ENCODE measurements around the gene PKD1L1. TPM values are rescaled to one million over a fixed set of nuclear protein-coding genes. Genes with fewer than 3 reads are reported as not detected.
A peak's percentile ranks its signal among the peaks of the same experiment; 100 is the strongest.

PKD1L1 gene
- polyA plus RNA-seq, 1 of the 3 experiments (the other 2 are of a cell fraction), result 0.10 TPM

GRCh38 chr7:47763063-47763974 is 184.9 kb downstream of the PKD1L1 start (continued):
- peak; percentile 32; the same call in 1 of the 2 replicates for TF ChIP-seq GABPA (IDR thresholded peaks at IDR 0.05; ENCODE audit: low read depth)
- TF ChIP-seq, protein P1, sequence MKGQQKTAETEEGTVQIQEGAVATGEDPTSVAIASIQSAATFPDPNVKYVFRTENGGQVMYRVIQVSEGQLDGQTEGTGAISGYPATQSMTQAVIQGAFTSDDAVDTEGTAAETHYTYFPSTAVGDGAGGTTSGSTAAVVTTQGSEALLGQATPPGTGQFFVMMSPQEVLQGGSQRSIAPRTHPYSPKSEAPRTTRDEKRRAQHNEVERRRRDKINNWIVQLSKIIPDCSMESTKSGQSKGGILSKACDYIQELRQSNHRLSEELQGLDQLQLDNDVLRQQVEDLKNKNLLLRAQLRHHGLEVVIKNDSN (IDR thresholded peaks at IDR 0.05; ENCODE audit: borderline replicate concordance, low read depth), result no peak
- TF ChIP-seq JUND (IDR thresholded peaks at IDR 0.05), result peak; percentile 98
- peak; percentile 99 for TF ChIP-seq RCOR1 (IDR thresholded peaks at IDR 0.05; ENCODE audit: low read length)
- peak; percentile 95 for TF ChIP-seq PBX3 (IDR thresholded peaks at IDR 0.05)
- peak; percentile 24; the same call in 1 of the 2 replicates for TF ChIP-seq TAF1 (IDR thresholded peaks at IDR 0.05; ENCODE audit: borderline replicate concordance, low read depth, low read length)
- peak; percentile 97 for TF ChIP-seq RXRA (IDR thresholded peaks at IDR 0.05; ENCODE audit: borderline replicate concordance, low read depth)
- TF ChIP-seq SMC3 (IDR thresholded peaks at IDR 0.05; ENCODE audit: low read depth, low read length), result peak; percentile 5; the same call in 1 of the 2 replicates
- TF ChIP-seq, protein P2, sequence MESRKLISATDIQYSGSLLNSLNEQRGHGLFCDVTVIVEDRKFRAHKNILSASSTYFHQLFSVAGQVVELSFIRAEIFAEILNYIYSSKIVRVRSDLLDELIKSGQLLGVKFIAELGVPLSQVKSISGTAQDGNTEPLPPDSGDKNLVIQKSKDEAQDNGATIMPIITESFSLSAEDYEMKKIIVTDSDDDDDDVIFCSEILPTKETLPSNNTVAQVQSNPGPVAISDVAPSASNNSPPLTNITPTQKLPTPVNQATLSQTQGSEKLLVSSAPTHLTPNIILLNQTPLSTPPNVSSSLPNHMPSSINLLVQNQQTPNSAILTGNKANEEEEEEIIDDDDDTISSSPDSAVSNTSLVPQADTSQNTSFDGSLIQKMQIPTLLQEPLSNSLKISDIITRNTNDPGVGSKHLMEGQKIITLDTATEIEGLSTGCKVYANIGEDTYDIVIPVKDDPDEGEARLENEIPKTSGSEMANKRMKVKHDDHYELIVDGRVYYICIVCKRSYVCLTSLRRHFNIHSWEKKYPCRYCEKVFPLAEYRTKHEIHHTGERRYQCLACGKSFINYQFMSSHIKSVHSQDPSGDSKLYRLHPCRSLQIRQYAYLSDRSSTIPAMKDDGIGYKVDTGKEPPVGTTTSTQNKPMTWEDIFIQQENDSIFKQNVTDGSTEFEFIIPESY (IDR thresholded peaks at IDR 0.05; ENCODE audit: borderline replicate concordance, low read depth), result no peak

GRCh38 chr7:47762746-47763062 is 185.6 kb downstream of the PKD1L1 start:
- H3K79me2 ChIP-seq (ENCODE audit: insufficient read depth), result no peaks in the 10 kb centered on the region
- H3K27ac ChIP-seq (ENCODE audit: low read depth in 2 of 2, low read length in 1 of 2), result peak overlapping the region; percentile 99
- H3K27me3 ChIP-seq (ENCODE audit: insufficient read depth), result no peaks in the 10 kb centered on the region
- H3F3A ChIP-seq (replicated peaks; ENCODE audit: insufficient read depth), result peaks cover 33% of the 10 kb centered on the region
- peak overlapping the region; percentile 71 for H3K4me2 ChIP-seq
- no peaks in the 10 kb centered on the region for H3K9me3 ChIP-seq
- peak overlapping the region; percentile 75 for H3K9ac ChIP-seq
- no peaks in the 10 kb centered on the region for H4K20me1 ChIP-seq (ENCODE audit: insufficient read depth)
- DNase-seq, result no peak
- no peak for TF ChIP-seq PBX3 (IDR thresholded peaks at IDR 0.05)
- TF ChIP-seq FOXJ3 (CRISPR knock-in tag; IDR thresholded peaks at IDR 0.05), result 0 out of 2 replicates have a peak, but pooled peaks have one; percentile 61
- TF ChIP-seq NRF1 (IDR thresholded peaks at IDR 0.05; ENCODE audit: low read depth, low read length), result no peak
- TF ChIP-seq MXI1 (IDR thresholded peaks at IDR 0.05; ENCODE audit: low read depth, low read length), result no peak
- no peak for TF ChIP-seq FOXM1 (IDR thresholded peaks at IDR 0.05; ENCODE audit: low read depth)
- no peak for TF ChIP-seq FOSL2 (IDR thresholded peaks at IDR 0.05; ENCODE audit: borderline replicate concordance, low read depth)
- TF ChIP-seq GABPA (IDR thresholded peaks at IDR 0.05; ENCODE audit: low read depth), result no peak
- TF ChIP-seq JUND (IDR thresholded peaks at IDR 0.05), result no peak
- 93% methylated on average over 2 of the region's 4 CpGs for WGBS (ENCODE audit: low lambda C conversion rate)
- POLR2A ChIA-PET, result interaction anchor here (1.3 kb wide), 1 partner anchor 191 kb away, joined by 5 read pairs; no protein-coding TSS in a partner anchor
- 0 out of 2 replicates have a peak overlapping the region, but pooled peaks have one; percentile 27 for H2AFZ ChIP-seq (ENCODE audit: low read depth)
- no peaks in the 10 kb centered on the region for H3K36me3 ChIP-seq (replicated peaks in 1 of 2; ENCODE audit: control insufficient read depth in 1 of 2, insufficient read depth in 2 of 2, low read length in 1 of 2)
- CTCF ChIA-PET, result interaction anchor here (0.6 to 3.1 kb wide), 5 partner anchors 21 to 496 kb away, joined by 3 to 12 read pairs (median 7); no protein-coding TSS in a partner anchor
- peaks cover 34 to 39% of the 10 kb centered on the region in 2 experiments for H3K4me1 ChIP-seq (ENCODE audit: control insufficient read depth in 1 of 2, insufficient read depth in 2 of 2, low read depth in 1 of 2, low read length in 1 of 2)
- no peak overlapping the region for H3K4me3 ChIP-seq (ENCODE audit: low read depth in 2 of 2, low read length in 1 of 2)
- H3K9me2 ChIP-seq, result no peaks in the 10 kb centered on the region

Measured in SK-N-SH (cell line).